SH-SY5Y (cell line): ENCODE measurements around the gene FAM229A.

Experiments used
- GATA2 ChIP-seq: IDR thresholded peaks from 2 replicates; pipeline ENCODE4 v1.6.1; 2011; ENCODE audit warnings: mild to moderate bottlenecking, low read depth, low read length
- GATA3 ChIP-seq: IDR thresholded peaks from 2 replicates; pipeline ENCODE4 v1.6.1; 2011; ENCODE audit warnings: low read depth, mild to moderate bottlenecking, low read length, moderate library complexity

FAM229A gene

GRCh38 chr1:32390904-32391870 lies 28.9 kb upstream of the FAM229A start:
- TF ChIP-seq GATA3: no peak
- no peak for TF ChIP-seq GATA2

- TF ChIP-seq GATA2: no peak
- no peak for TF ChIP-seq GATA3
Observed at GRCh38 chr1:32388641-32389040, 26.4 kb upstream of the FAM229A start.

GRCh38 chr1:32386676-32387392 lies 24.5 kb upstream of the FAM229A start:
- no peak for TF ChIP-seq GATA2
- TF ChIP-seq GATA3: no peak

GRCh38 chr1:32380057-32380456 lies 17.8 kb upstream of the FAM229A start:
- no peak for TF ChIP-seq GATA2
- no peak for TF ChIP-seq GATA3

- no peak for TF ChIP-seq GATA3
- TF ChIP-seq GATA2: no peak
Observed at GRCh38 chr1:32377541-32378220, 15.4 kb upstream of the FAM229A start.

GRCh38 chr1:32376199-32376598 lies 13.9 kb upstream of the FAM229A start:
- TF ChIP-seq GATA2 (no peak), GATA3 (no peak)

GRCh38 chr1:32373996-32374592 lies 11.8 kb upstream of the FAM229A start:
- TF ChIP-seq GATA2 (no peak), GATA3 (no peak)

- TF ChIP-seq GATA3 (no peak), GATA2 (no peak)
Observed at GRCh38 chr1:32372149-32372756, 10.0 kb upstream of the FAM229A start.

GRCh38 chr1:32367912-32368635 lies 5.8 kb upstream of the FAM229A start:
- TF ChIP-seq GATA2 (no peak), GATA3 (no peak)

GRCh38 chr1:32365445-32365844 lies 3.2 kb upstream of the FAM229A start:
- TF ChIP-seq GATA2 (no peak), GATA3 (no peak)

GRCh38 chr1:32364836-32365235 lies 2.6 kb upstream of the FAM229A start:
- TF ChIP-seq GATA3 (no peak), GATA2 (no peak)

- TF ChIP-seq GATA3: no peak
- no peak for TF ChIP-seq GATA2
Observed at GRCh38 chr1:32363713-32364112, 1.4 kb upstream of the FAM229A start.
